HG03520 (cell line): ENCODE data around the gene SRPK2.
"Not testable (repeated sequence)": the region's sequence is repeated elsewhere in the genome, so short reads cannot be mapped to it uniquely, and the experiment has no call there.

Source experiments
- ATAC-seq: cut with Tn5 transposase; IDR thresholded peaks from one replicate; pipeline ENCODE4 v1.9.1; 2021; ENCODE audit warnings: mild to moderate bottlenecking, moderate library complexity; ENCODE audit not compliant: unreplicated experiment

The SRPK2 gene

GRCh38 chr7:105305633-105306032, 83.1 kb downstream of the SRPK2 start:
- ATAC-seq: no peak

- peak; percentile 67 for ATAC-seq
Measured at GRCh38 chr7:105304040-105304895, 84.5 kb downstream of the SRPK2 start.

- not testable (repeated sequence) for ATAC-seq
Measured at GRCh38 chr7:105300587-105300986, 88.1 kb downstream of the SRPK2 start.

- ATAC-seq: peak; percentile 94
Measured at GRCh38 chr7:105298439-105298894, 90.3 kb downstream of the SRPK2 start.

GRCh38 chr7:105297985-105298384, 90.7 kb downstream of the SRPK2 start:
- ATAC-seq: peak; percentile 23

GRCh38 chr7:105297309-105297708, 91.4 kb downstream of the SRPK2 start:
- no peak for ATAC-seq

- no peak for ATAC-seq
Measured at GRCh38 chr7:105296491-105296890, 92.2 kb downstream of the SRPK2 start.

GRCh38 chr7:105295596-105296352, 92.9 kb downstream of the SRPK2 start:
- no peak for ATAC-seq

GRCh38 chr7:105294482-105294881, 94.2 kb downstream of the SRPK2 start:
- not testable (repeated sequence) for ATAC-seq

- no peak for ATAC-seq
Measured at GRCh38 chr7:105289704-105290103, 99.0 kb downstream of the SRPK2 start.

GRCh38 chr7:105286441-105286840, 102.3 kb downstream of the SRPK2 start:
- no peak for ATAC-seq

GRCh38 chr7:105285118-105285874, 103.4 kb downstream of the SRPK2 start:
- no peak for ATAC-seq

- ATAC-seq: no peak
Measured at GRCh38 chr7:105284014-105284413, 104.7 kb downstream of the SRPK2 start.

GRCh38 chr7:105281966-105282365, 106.8 kb downstream of the SRPK2 start:
- ATAC-seq: no peak

GRCh38 chr7:105279688-105280007, 109.1 kb downstream of the SRPK2 start:
- peak; percentile 72 for ATAC-seq

- ATAC-seq: peak; percentile 31
Measured at GRCh38 chr7:105278973-105279687, 109.6 kb downstream of the SRPK2 start.

- no peak for ATAC-seq
Measured at GRCh38 chr7:105278565-105278964, 110.2 kb downstream of the SRPK2 start.

GRCh38 chr7:105277341-105277740, 111.4 kb downstream of the SRPK2 start:
- ATAC-seq: no peak

GRCh38 chr7:105270117-105270516, 118.6 kb downstream of the SRPK2 start:
- no peak for ATAC-seq

- peak; percentile 23 for ATAC-seq
Measured at GRCh38 chr7:105269397-105269796, 119.3 kb downstream of the SRPK2 start.
